ENCODE measurements around the gene CYP4F3.

The CYP4F3 gene

DNA sequence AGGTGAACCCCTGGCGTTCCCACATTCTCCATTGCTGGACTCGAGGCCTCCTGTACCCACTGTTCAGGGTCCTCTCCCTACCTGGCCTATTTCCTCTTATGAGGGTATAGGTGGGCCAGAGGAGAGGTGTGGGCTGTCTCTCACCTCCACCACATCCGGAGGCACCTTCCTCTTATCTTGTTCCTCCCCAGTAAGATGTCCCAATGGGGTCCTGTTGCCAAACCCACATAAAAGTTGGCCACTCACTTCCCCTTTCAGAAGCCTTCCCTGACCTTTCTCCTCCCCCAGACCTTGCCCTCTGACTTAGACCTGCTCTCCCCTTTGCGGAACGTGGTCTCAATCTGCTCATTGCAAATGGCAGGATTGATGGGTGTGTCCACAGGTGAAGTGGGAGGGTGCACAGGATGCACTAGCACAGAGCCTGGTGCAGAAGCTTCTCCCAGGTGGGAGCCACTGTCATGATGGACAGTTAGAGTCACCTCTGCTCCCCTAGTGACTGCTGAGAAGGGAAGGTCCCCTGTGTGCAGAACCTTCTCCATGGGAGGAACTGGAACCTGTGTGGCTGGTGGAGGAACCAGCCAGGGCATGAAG, 1.3 kb downstream of the CYP4F3 start:
- Histone ChIP-seq H3K27me3 (ENCODE audit: insufficient read depth, low read depth) (peaks cover 3% of the 10 kb centered on the region; the same call in 1 of the 2 replicates), H3K27ac (no peak overlapping the region), H3K4me2 (no peak overlapping the region), H3K9ac (no peak overlapping the region), H3K79me2 (ENCODE audit: insufficient read depth, low read depth) (no peaks in the 10 kb centered on the region), H3K4me3 (IDR thresholded peaks at IDR 0.05; ENCODE audit: insufficient read depth, low read depth, low read length) (no peak overlapping the region), H4K20me1 (ENCODE audit: insufficient read depth) (no peaks in the 10 kb centered on the region), H3K4me1 (ENCODE audit: low read depth, poor library complexity, severe bottlenecking) (no peaks in the 10 kb centered on the region), H2AFZ (ENCODE audit: low read depth) (no peak overlapping the region), H3K36me3 (ENCODE audit: insufficient read depth) (no peaks in the 10 kb centered on the region)
- TF ChIP-seq, protein P1, sequence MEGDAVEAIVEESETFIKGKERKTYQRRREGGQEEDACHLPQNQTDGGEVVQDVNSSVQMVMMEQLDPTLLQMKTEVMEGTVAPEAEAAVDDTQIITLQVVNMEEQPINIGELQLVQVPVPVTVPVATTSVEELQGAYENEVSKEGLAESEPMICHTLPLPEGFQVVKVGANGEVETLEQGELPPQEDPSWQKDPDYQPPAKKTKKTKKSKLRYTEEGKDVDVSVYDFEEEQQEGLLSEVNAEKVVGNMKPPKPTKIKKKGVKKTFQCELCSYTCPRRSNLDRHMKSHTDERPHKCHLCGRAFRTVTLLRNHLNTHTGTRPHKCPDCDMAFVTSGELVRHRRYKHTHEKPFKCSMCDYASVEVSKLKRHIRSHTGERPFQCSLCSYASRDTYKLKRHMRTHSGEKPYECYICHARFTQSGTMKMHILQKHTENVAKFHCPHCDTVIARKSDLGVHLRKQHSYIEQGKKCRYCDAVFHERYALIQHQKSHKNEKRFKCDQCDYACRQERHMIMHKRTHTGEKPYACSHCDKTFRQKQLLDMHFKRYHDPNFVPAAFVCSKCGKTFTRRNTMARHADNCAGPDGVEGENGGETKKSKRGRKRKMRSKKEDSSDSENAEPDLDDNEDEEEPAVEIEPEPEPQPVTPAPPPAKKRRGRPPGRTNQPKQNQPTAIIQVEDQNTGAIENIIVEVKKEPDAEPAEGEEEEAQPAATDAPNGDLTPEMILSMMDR (conservative IDR thresholded peaks at IDR 0.05; ENCODE audit: low read depth, low read length), result no peak

DNA sequence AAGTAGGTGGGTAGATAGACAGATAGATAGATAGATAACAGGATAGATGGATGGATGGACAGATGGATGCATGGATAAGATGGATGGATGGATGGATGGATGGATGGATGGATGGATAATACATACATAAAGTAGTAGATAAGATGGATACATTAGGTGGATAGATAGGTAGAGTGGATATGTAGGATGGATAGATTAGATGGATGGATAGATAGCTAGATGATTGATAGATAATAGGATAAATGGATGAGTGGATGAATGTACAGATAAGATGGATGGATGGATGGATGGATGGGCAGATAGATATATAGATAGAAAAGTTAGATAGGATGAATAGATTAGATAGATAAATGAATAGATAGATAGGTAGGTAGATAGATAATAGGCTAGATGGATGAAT, 2.1 kb downstream of the CYP4F3 start:
- H2AFZ ChIP-seq (ENCODE audit: low read depth), result no peak overlapping the region
- no peaks in the 10 kb centered on the region; the same call in 1 of the 2 replicates for H3K27me3 ChIP-seq (ENCODE audit: insufficient read depth, low read depth)
- no peak overlapping the region for H3K9ac ChIP-seq
- no peak overlapping the region for H3K4me3 ChIP-seq (IDR thresholded peaks at IDR 0.05; ENCODE audit: insufficient read depth, low read depth, low read length)
- TF ChIP-seq, protein P1 (conservative IDR thresholded peaks at IDR 0.05; ENCODE audit: low read depth, low read length), result no peak
- H3K79me2 ChIP-seq (ENCODE audit: insufficient read depth, low read depth), result no peaks in the 10 kb centered on the region
- no peak overlapping the region for H3K4me2 ChIP-seq
- H3K27ac ChIP-seq, result no peak overlapping the region
- no peaks in the 10 kb centered on the region for H4K20me1 ChIP-seq (ENCODE audit: insufficient read depth)
- H3K4me1 ChIP-seq (ENCODE audit: low read depth, poor library complexity, severe bottlenecking), result no peaks in the 10 kb centered on the region
- H3K36me3 ChIP-seq (ENCODE audit: insufficient read depth), result no peaks in the 10 kb centered on the region

DNA sequence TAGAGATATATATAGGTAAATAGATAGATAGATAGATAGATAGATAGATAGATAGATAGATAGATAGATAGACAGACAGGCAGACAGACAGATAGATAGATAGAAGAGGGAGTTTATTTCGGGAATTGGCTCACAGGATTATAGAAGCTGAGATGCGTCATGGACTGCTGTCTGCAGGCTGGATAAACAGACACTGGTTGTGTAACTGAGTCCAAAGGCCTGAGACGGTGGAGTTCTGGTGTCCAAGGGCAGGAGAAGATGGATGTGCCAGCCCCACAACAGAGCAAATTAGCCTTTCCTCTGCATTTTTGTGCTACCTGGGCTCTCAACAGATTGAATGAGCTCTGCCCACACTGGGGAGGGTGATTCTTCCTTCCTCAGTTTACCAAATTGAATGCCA, 2.7 kb downstream of the CYP4F3 start:
- Histone ChIP-seq H3K27ac (no peak overlapping the region), H3K4me1 (ENCODE audit: low read depth, poor library complexity, severe bottlenecking) (no peaks in the 10 kb centered on the region), H4K20me1 (ENCODE audit: insufficient read depth) (no peaks in the 10 kb centered on the region)

DNA sequence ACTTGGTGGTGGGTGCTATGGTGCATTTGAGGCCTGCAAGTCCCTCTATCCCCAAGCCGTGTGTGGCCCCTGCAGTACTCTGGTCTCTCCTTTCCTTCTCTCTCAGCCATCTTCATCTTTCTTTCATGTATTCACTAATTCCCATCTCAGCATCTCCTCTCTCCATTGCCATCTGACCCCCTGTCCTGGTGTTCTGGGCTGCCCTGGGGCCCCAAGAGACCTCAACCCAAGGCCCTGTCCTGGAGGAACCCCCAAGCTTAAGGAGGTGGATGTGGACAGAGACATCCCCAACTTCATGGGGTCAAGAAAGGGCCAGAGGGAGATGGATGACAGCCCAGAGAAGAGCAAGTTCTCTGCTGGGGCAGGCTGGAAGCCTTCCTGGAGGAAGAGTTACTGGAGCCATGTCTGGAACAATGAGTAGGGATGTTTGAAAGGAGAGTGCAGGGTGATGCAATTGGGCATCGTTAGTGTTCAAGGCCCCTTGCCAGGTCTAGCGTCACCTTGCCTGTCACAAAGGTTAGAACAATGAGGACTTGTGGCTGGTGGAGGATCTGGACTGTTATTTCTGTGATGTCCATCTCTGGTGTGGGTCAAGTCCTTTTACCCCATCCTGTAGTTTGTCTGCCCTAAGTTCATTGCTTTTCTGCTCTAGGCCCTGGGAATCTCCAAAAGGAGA, 3.5 kb downstream of the CYP4F3 start:
- TF ChIP-seq, protein P1 (conservative IDR thresholded peaks at IDR 0.05; ENCODE audit: low read depth, low read length), result no peak
- no peak overlapping the region for H3K4me3 ChIP-seq (IDR thresholded peaks at IDR 0.05; ENCODE audit: insufficient read depth, low read depth, low read length)
- no peaks in the 10 kb centered on the region for H3K4me1 ChIP-seq (ENCODE audit: low read depth, poor library complexity, severe bottlenecking)
- H4K20me1 ChIP-seq (ENCODE audit: insufficient read depth), result no peaks in the 10 kb centered on the region
- H3K79me2 ChIP-seq (ENCODE audit: insufficient read depth, low read depth), result no peaks in the 10 kb centered on the region
- H3K27ac ChIP-seq, result no peak overlapping the region
- no peak overlapping the region for H3K4me2 ChIP-seq
- no peak overlapping the region for H3K9ac ChIP-seq
- no peaks in the 10 kb centered on the region for H3K36me3 ChIP-seq (ENCODE audit: insufficient read depth)
- no peak overlapping the region for H2AFZ ChIP-seq (ENCODE audit: low read depth)
- no peaks in the 10 kb centered on the region; the same call in 1 of the 2 replicates for H3K27me3 ChIP-seq (ENCODE audit: insufficient read depth, low read depth)

More for the DNA sequence above, 2.7 kb downstream of the CYP4F3 start:
- Histone ChIP-seq H2AFZ (ENCODE audit: low read depth) (no peak overlapping the region), H3K27me3 (ENCODE audit: insufficient read depth, low read depth) (no peaks in the 10 kb centered on the region; the same call in 1 of the 2 replicates), H3K4me3 (IDR thresholded peaks at IDR 0.05; ENCODE audit: insufficient read depth, low read depth, low read length) (no peak overlapping the region), H3K36me3 (ENCODE audit: insufficient read depth) (no peaks in the 10 kb centered on the region), H3K79me2 (ENCODE audit: insufficient read depth, low read depth) (no peaks in the 10 kb centered on the region), H3K4me2 (no peak overlapping the region), H3K9ac (no peak overlapping the region)
- TF ChIP-seq, protein P1 (conservative IDR thresholded peaks at IDR 0.05; ENCODE audit: low read depth, low read length), result no peak

All from KMS-11 (cell line).